Liver (tissue), 9 donors: Measurements from ENCODE around the gene YTHDC1. TPM values are rescaled to one million over a fixed set of nuclear protein-coding genes. Genes with fewer than 3 reads are reported as not detected.

Source experiments
- DNase-seq: peaks from one replicate; pipeline ENCODE4 v3.0.0-alpha.2; 2017; ENCODE audit warnings: low spot score
- H3K27ac ChIP-seq, 2 donors: one replicate each; pipeline ENCODE4 v1.7.0; 2013; ENCODE audit warnings: inconsistent platforms in 2 of 2, low read length in 2 of 2, control low read depth in 1 of 2, low read depth in 1 of 2, mild to moderate bottlenecking in 1 of 2
- H3K27me3 ChIP-seq, 4 donors: one replicate each; pipeline versions ENCODE4 v1.6.1 to v1.7.0; 2013; ENCODE audit warnings: low read length in 3 of 4, inconsistent platforms in 1 of 4, mild to moderate bottlenecking in 1 of 4, moderate library complexity in 1 of 4; ENCODE audit not compliant: control insufficient read depth in 4 of 4, insufficient read depth in 4 of 4
- H3K36me3 ChIP-seq, 4 donors: one replicate each; pipeline versions ENCODE4 v1.6.1 to v1.7.0; 2013; ENCODE audit warnings: low read length in 3 of 4, mild to moderate bottlenecking in 3 of 4, low read depth in 1 of 4, moderate library complexity in 1 of 4; ENCODE audit not compliant: control insufficient read depth in 4 of 4, insufficient read depth in 3 of 4
- H3K4me1 ChIP-seq, 4 donors: one replicate each; pipeline versions ENCODE4 v1.6.1 to v1.7.0; 2013; ENCODE audit warnings: low read length in 3 of 4, mild to moderate bottlenecking in 3 of 4, moderate library complexity in 1 of 4; ENCODE audit not compliant: control insufficient read depth in 4 of 4, insufficient read depth in 4 of 4
- H3K4me3 ChIP-seq, 3 donors: one replicate each; pipeline versions ENCODE4 v1.6.1 to v1.7.0; 2013; ENCODE audit warnings: low read length in 3 of 3, control low read depth in 1 of 3, low read depth in 1 of 3, mild to moderate bottlenecking in 1 of 3
- H3K9ac ChIP-seq, 2 donors: one replicate each; pipeline ENCODE4 v1.7.0; 2013; ENCODE audit warnings: low read length in 2 of 2, mild to moderate bottlenecking in 2 of 2, moderate library complexity in 2 of 2, control low read depth in 1 of 2, low read depth in 1 of 2
- H3K9me3 ChIP-seq, 4 donors: one replicate each; pipeline versions ENCODE4 v1.6.1 to v1.7.0; 2013; ENCODE audit warnings: low read length in 3 of 4; ENCODE audit not compliant: control insufficient read depth in 4 of 4
- ATF3 ChIP-seq: IDR thresholded peaks from 2 replicates; pipeline ENCODE4 v1.6.1; 2016; ENCODE audit warnings: antibody characterized with exemption
- EGR1 ChIP-seq, 2 donors: IDR thresholded peaks; 2 replicates each; pipeline ENCODE4 v1.6.1; 2016 to 2018; ENCODE audit warnings: antibody characterized with exemption in 2 of 2, low read depth in 2 of 2
- FOXA1 ChIP-seq: IDR thresholded peaks from 2 replicates; pipeline ENCODE4 v1.6.1; 2016; ENCODE audit warnings: antibody characterized with exemption
- FOXA2 ChIP-seq: IDR thresholded peaks from 2 replicates; pipeline ENCODE4 v1.6.1; 2016; ENCODE audit warnings: antibody characterized with exemption
- GABPA ChIP-seq, 2 donors: IDR thresholded peaks in 1 of 2; conservative IDR thresholded peaks in 1 of 2; 2 replicates each; pipeline ENCODE4 v1.6.1; 2016; ENCODE audit warnings: antibody characterized with exemption in 2 of 2, mild to moderate bottlenecking in 1 of 2, moderate library complexity in 1 of 2
- HNF4A ChIP-seq, 2 donors: conservative IDR thresholded peaks; 2 replicates each; pipeline ENCODE4 v1.6.1; 2016; ENCODE audit warnings: antibody characterized with exemption in 2 of 2, mild to moderate bottlenecking in 2 of 2
- HNF4G ChIP-seq: IDR thresholded peaks from 2 replicates; pipeline ENCODE4 v1.6.1; 2016; ENCODE audit warnings: antibody characterized with exemption
- JUND ChIP-seq, 2 donors: IDR thresholded peaks; 2 replicates each; pipeline ENCODE4 v1.6.1; 2016; ENCODE audit warnings: antibody characterized with exemption in 2 of 2
- MAX ChIP-seq: IDR thresholded peaks from 2 replicates; pipeline ENCODE4 v1.6.1; 2016; ENCODE audit warnings: antibody characterized with exemption
- NR2F2 ChIP-seq: IDR thresholded peaks from 2 replicates; pipeline ENCODE4 v1.6.1; 2016; ENCODE audit warnings: antibody characterized with exemption
- RAD21 ChIP-seq, 2 donors: IDR thresholded peaks; 2 replicates each; pipeline ENCODE4 v1.6.1; 2016; ENCODE audit warnings: antibody characterized with exemption in 2 of 2, mild to moderate bottlenecking in 2 of 2
- RXRA ChIP-seq, 2 donors: IDR thresholded peaks; 2 replicates each; pipeline ENCODE4 v1.6.1; 2017 to 2018; ENCODE audit warnings: antibody characterized with exemption in 2 of 2, mild to moderate bottlenecking in 1 of 2
- SP1 ChIP-seq: IDR thresholded peaks from 2 replicates; pipeline ENCODE4 v1.6.1; 2018; ENCODE audit warnings: antibody characterized with exemption, mild to moderate bottlenecking
- TAF1 ChIP-seq: conservative IDR thresholded peaks from 2 replicates; pipeline ENCODE4 v1.6.1; 2016; ENCODE audit warnings: antibody characterized with exemption, mild to moderate bottlenecking
- YY1 ChIP-seq: IDR thresholded peaks from 2 replicates; pipeline ENCODE4 v1.6.1; 2016; ENCODE audit warnings: antibody characterized with exemption, mild to moderate bottlenecking
- ZBTB33 ChIP-seq: IDR thresholded peaks from 2 replicates; pipeline ENCODE4 v1.6.1; 2016; ENCODE audit warnings: antibody characterized with exemption
- whole genome bisulfite sequencing: extraction: QIAGEN DNeasy Blood & Tissue Kit; methylation state at CpG from one replicate; pipeline ENCODE4 v1.1.7; 2013; 5-methylcytosine and 5-hydroxymethylcytosine counted together
- polyA plus RNA-seq, 2 donors: library from polyadenylated mRNA; stranded (reverse) in 1 of 2; unstranded in 1 of 2; fragments of 200-250 nt in 1 of 2; fragments of >200 nt in 1 of 2; fragmentation: Nextera tagmentation in 1 of 2; extraction: Ambion mirVana in 1 of 2; gene quantifications; one replicate each; pipeline versions ENCODE4 v1.2.1 to v1.2.3, GENCODE V29; 2013 to 2015
- total RNA-seq, 2 donors: library from RNA; depleted of rRNA; stranded (reverse); fragments of >200 nt; gene quantifications; one replicate each; pipeline ENCODE4 v1.2.3, GENCODE V29; 2014
- TF ChIP-seq, protein P1 (sequence below): IDR thresholded peaks from 2 replicates; pipeline ENCODE4 v1.6.1; 2016; ENCODE audit warnings: antibody characterized with exemption, mild to moderate bottlenecking
- TF ChIP-seq, protein P2 (sequence below): fragments of 150-350 bp; IDR thresholded peaks from 2 replicates; pipeline ENCODE4 v1.5.1; 2017; ENCODE audit warnings: improper control_type of control experiment, low read depth, low read length; ENCODE audit not compliant: missing input control
- donor health status: healthy.
- donor health status: healthy.
- donor health status: healthy.
- donor health status: healthy.
- donor health status: healthy.

YTHDC1 gene
- total and polyA plus RNA-seq, 4 donors: 15.5 to 30.3 (median 22.9) TPM

DNA sequence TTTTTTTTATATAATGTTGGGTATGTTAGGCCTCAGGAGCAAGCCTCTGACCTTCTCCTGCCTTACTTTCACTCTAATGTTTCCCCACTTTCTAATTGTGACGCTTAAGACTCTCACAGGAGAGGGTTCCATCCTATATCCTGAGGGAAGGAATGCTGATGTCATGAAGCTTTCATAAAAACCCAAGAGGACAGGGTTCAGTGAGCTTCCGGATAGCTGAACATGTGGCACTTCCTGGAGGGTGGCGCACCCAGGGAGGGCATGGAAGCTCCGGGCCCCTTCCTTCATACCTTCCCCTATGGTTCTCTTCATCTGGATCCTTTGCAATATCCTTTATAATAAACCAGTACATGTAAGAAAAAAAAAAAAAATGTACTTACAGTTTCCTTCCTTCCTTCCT is 49.4 kb upstream of the YTHDC1 start:
- TF ChIP-seq YY1: no peak
- TF ChIP-seq HNF4A (conservative IDR thresholded peaks at IDR 0.05): no peak
- TF ChIP-seq JUND (IDR thresholded peaks at IDR 0.05): no peak
- TF ChIP-seq RXRA (IDR thresholded peaks at IDR 0.05): no peak
- TF ChIP-seq SP1: no peak
- TF ChIP-seq GABPA (IDR thresholded peaks at IDR 0.05 in 1 of 2, conservative IDR thresholded peaks at IDR 0.05 in 1 of 2): no peak
- TF ChIP-seq MAX: no peak
- no peak for TF ChIP-seq FOXA1
- TF ChIP-seq ZBTB33: no peak
- TF ChIP-seq ATF3: no peak
- no peak for TF ChIP-seq TAF1
- TF ChIP-seq EGR1 (IDR thresholded peaks at IDR 0.05; ENCODE audit: low read depth in 2 of 2): no peak
- no peak for TF ChIP-seq FOXA2
- TF ChIP-seq HNF4G: no peak
- no peak for TF ChIP-seq RAD21 (IDR thresholded peaks at IDR 0.05)
- TF ChIP-seq, protein P1, sequence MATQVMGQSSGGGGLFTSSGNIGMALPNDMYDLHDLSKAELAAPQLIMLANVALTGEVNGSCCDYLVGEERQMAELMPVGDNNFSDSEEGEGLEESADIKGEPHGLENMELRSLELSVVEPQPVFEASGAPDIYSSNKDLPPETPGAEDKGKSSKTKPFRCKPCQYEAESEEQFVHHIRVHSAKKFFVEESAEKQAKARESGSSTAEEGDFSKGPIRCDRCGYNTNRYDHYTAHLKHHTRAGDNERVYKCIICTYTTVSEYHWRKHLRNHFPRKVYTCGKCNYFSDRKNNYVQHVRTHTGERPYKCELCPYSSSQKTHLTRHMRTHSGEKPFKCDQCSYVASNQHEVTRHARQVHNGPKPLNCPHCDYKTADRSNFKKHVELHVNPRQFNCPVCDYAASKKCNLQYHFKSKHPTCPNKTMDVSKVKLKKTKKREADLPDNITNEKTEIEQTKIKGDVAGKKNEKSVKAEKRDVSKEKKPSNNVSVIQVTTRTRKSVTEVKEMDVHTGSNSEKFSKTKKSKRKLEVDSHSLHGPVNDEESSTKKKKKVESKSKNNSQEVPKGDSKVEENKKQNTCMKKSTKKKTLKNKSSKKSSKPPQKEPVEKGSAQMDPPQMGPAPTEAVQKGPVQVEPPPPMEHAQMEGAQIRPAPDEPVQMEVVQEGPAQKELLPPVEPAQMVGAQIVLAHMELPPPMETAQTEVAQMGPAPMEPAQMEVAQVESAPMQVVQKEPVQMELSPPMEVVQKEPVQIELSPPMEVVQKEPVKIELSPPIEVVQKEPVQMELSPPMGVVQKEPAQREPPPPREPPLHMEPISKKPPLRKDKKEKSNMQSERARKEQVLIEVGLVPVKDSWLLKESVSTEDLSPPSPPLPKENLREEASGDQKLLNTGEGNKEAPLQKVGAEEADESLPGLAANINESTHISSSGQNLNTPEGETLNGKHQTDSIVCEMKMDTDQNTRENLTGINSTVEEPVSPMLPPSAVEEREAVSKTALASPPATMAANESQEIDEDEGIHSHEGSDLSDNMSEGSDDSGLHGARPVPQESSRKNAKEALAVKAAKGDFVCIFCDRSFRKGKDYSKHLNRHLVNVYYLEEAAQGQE: no peak
- TF ChIP-seq, protein P2, sequence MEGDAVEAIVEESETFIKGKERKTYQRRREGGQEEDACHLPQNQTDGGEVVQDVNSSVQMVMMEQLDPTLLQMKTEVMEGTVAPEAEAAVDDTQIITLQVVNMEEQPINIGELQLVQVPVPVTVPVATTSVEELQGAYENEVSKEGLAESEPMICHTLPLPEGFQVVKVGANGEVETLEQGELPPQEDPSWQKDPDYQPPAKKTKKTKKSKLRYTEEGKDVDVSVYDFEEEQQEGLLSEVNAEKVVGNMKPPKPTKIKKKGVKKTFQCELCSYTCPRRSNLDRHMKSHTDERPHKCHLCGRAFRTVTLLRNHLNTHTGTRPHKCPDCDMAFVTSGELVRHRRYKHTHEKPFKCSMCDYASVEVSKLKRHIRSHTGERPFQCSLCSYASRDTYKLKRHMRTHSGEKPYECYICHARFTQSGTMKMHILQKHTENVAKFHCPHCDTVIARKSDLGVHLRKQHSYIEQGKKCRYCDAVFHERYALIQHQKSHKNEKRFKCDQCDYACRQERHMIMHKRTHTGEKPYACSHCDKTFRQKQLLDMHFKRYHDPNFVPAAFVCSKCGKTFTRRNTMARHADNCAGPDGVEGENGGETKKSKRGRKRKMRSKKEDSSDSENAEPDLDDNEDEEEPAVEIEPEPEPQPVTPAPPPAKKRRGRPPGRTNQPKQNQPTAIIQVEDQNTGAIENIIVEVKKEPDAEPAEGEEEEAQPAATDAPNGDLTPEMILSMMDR: no peak
- TF ChIP-seq NR2F2: no peak
- no peak for DNase-seq
- Histone ChIP-seq H3K9me3 (no peaks in the 10 kb centered on the region), H3K27ac (no peak overlapping the region), H3K36me3 (no peaks in the 10 kb centered on the region), H3K4me1 (no peaks in the 10 kb centered on the region), H3K4me3 (no peak overlapping the region), H3K9ac (no peak overlapping the region), H3K27me3 (no peaks in the 10 kb centered on the region)
- WGBS: 88% methylated on average over 4 of the region's 4 CpGs
